VCaP (cell line): ENCODE results near the gene SLC9A9.

ENCODE experiments used
- H3K27ac ChIP-seq: fragments of 450-650 bp; 2 replicates; pipeline ENCODE4 v1.5.1; 2017
- CTCF ChIP-seq: fragments of 450-650 bp; conservative IDR thresholded peaks from 2 replicates; pipeline ENCODE4 v1.5.1; 2017; ENCODE audit warnings: mild to moderate bottlenecking, moderate library complexity

The SLC9A9 gene

GRCh38 chr3:143430568-143430967 is 417.7 kb downstream of the SLC9A9 start:
- TF ChIP-seq CTCF: no peak
- no peak overlapping the region for H3K27ac ChIP-seq

GRCh38 chr3:143429628-143430514 is 418.4 kb downstream of the SLC9A9 start:
- no peak for TF ChIP-seq CTCF
- no peak overlapping the region for H3K27ac ChIP-seq

- H3K27ac ChIP-seq: no peak overlapping the region
- no peak for TF ChIP-seq CTCF
Measured at GRCh38 chr3:143428294-143428693, 420.0 kb downstream of the SLC9A9 start.

- no peak for TF ChIP-seq CTCF
- H3K27ac ChIP-seq: no peak overlapping the region
Measured at GRCh38 chr3:143427631-143428030, 420.6 kb downstream of the SLC9A9 start.

GRCh38 chr3:143424874-143425273 is 423.4 kb downstream of the SLC9A9 start:
- no peak for TF ChIP-seq CTCF
- H3K27ac ChIP-seq: no peak overlapping the region

- no peak overlapping the region for H3K27ac ChIP-seq
- TF ChIP-seq CTCF: no peak
Measured at GRCh38 chr3:143421556-143421955, 426.7 kb downstream of the SLC9A9 start.

GRCh38 chr3:143419611-143420010 is 428.7 kb downstream of the SLC9A9 start:
- TF ChIP-seq CTCF: no peak
- H3K27ac ChIP-seq: no peak overlapping the region
